BJ (cell line): ENCODE measurements around the gene SLC24A5. TPM values are rescaled to one million over a fixed set of nuclear protein-coding genes. Genes with fewer than 3 reads are reported as not detected.
A peak's percentile ranks its signal among the peaks of the same experiment; 100 is the strongest.

Experiments used
- CTCF ChIA-PET: fragments of 350-600 bp; formaldehyde crosslinking; extraction: SDS; loops from one replicate; lab custom pipeline; 2021; ENCODE audit warnings: antibody characterized with exemption, inconsistent platforms; lab: Yijun Ruan, JAX
- POLR2A ChIA-PET: fragments of 300-600 bp; sonication (Branson Sonifier 250); formaldehyde crosslinking; extraction: SDS; loops from one replicate; lab custom pipeline; 2021; ENCODE audit warnings: antibody characterized with exemption; lab: Charles Lee
- DNase-seq: peaks from one replicate; pipeline ENCODE4 v3.0.0-alpha.2; 2011; ENCODE audit warnings: low read depth
- H3K27me3 ChIP-seq: 2 replicates; pipeline ENCODE4 v1.6.0; 2011; ENCODE audit warnings: low read length; ENCODE audit not compliant: control insufficient read depth, insufficient read depth
- H3K36me3 ChIP-seq: 2 replicates; pipeline ENCODE4 v1.5.1; 2011; ENCODE audit warnings: low read length; ENCODE audit not compliant: control insufficient read depth, insufficient read depth
- H3K4me3 ChIP-seq: 2 replicates; pipeline ENCODE4 v1.5.1; 2011; ENCODE audit warnings: low read depth, mild to moderate bottlenecking, control low read depth, low read length
- polyA plus RNA-seq: library from polyadenylated mRNA; depleted of rRNA; stranded (reverse); fragments of >200 nt; gene quantifications from 2 replicates; pipeline ENCODE4 v1.2.3, GENCODE V29; 2011
- TF ChIP-seq, protein P1 (sequence below): IDR thresholded peaks from 2 replicates; pipeline ENCODE4 v1.5.1; 2011; ENCODE audit warnings: low read depth, mild to moderate bottlenecking, control low read depth, inconsistent platforms, low read length, moderate library complexity; ENCODE audit not compliant: insufficient read depth

The SLC24A5 gene
- polyA plus RNA-seq, 1 experiment, result not detected

DNA sequence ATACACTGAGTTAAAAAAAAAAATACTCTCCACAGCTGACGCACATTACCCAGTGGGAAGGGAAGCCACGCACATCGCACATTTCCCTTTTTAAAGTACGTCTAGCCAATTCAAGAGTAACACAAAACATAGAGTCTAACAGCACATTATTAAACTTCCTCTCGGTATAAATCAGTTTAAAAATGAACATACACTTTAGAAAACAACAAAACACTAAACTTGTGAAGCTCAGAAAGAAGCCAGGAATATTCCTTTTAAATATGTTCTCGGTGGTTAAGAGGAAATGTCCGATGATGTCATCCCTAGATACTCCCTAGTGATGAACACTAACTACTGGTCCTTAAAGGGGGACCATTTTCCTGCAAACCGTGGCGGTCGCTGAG, 56.6 kb downstream of the SLC24A5 start:
- Histone ChIP-seq H3K36me3 (no peaks in the 10 kb centered on the region), H3K27me3 (no peaks in the 10 kb centered on the region), H3K4me3 (peak overlapping the region; percentile 73)
- no peak for DNase-seq
- TF ChIP-seq, protein P1, sequence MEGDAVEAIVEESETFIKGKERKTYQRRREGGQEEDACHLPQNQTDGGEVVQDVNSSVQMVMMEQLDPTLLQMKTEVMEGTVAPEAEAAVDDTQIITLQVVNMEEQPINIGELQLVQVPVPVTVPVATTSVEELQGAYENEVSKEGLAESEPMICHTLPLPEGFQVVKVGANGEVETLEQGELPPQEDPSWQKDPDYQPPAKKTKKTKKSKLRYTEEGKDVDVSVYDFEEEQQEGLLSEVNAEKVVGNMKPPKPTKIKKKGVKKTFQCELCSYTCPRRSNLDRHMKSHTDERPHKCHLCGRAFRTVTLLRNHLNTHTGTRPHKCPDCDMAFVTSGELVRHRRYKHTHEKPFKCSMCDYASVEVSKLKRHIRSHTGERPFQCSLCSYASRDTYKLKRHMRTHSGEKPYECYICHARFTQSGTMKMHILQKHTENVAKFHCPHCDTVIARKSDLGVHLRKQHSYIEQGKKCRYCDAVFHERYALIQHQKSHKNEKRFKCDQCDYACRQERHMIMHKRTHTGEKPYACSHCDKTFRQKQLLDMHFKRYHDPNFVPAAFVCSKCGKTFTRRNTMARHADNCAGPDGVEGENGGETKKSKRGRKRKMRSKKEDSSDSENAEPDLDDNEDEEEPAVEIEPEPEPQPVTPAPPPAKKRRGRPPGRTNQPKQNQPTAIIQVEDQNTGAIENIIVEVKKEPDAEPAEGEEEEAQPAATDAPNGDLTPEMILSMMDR, result no peak
- CTCF ChIA-PET, result no interaction called here
- POLR2A ChIA-PET, result no interaction called here

- no peak for DNase-seq
- Histone ChIP-seq H3K27me3 (no peaks in the 10 kb centered on the region), H3K4me3 (peak within 1 kb of the TSS; percentile 73), H3K36me3 (no peaks in the 10 kb centered on the region)
- POLR2A ChIA-PET, result no interaction called here
- TF ChIP-seq, protein P1, result no peak
- CTCF ChIA-PET, result no interaction called here
Observed at GRCh38 chr15:48177766-48178647, 57.2 kb downstream of the SLC24A5 start, which contains the start of gene MYEF2. Gene MYEF2, minus strand, starts transcription at chr15:48178295. Its CDS starts 58 bp downstream, at chr15:48178237.

- TF ChIP-seq, protein P1, result no peak
- H3K27me3 ChIP-seq, result no peaks in the 10 kb centered on the region
- H3K4me3 ChIP-seq, result peak overlapping the region; percentile 73
- ChIA-PET CTCF (no interaction called here), POLR2A (no interaction called here)
- no peaks in the 10 kb centered on the region for H3K36me3 ChIP-seq
- no peak for DNase-seq
Observed at GRCh38 chr15:48178648-48178931, 57.8 kb downstream of the SLC24A5 start.

- TF ChIP-seq, protein P1, result no peak
- no peak for DNase-seq
- ChIA-PET CTCF (no interaction called here), POLR2A (no interaction called here)
- Histone ChIP-seq H3K27me3 (no peaks in the 10 kb centered on the region), H3K4me3 (no peak overlapping the region), H3K36me3 (no peaks in the 10 kb centered on the region)
Observed at GRCh38 chr15:48182749-48183148, 62.0 kb downstream of the SLC24A5 start.

DNA sequence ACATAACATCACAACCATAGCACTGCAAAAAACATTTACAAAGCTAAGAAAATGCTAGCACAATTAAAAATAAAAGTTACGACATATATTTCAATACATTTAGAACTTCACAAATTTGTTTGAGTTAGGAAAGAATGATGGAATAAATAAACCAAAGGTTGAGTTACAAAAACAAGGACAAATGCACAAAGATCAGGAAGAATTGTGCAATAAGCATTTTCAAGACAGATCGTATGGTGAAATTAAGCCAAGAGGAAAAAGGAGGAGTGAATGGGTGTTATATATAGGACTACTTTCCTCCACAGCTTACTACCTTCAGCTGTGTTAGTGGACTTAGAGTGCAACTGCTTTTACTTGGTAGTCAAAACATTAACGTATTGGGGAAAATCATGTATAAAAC, 64.7 kb downstream of the SLC24A5 start:
- CTCF ChIA-PET, result no interaction called here
- Histone ChIP-seq H3K36me3 (no peaks in the 10 kb centered on the region), H3K4me3 (no peak overlapping the region), H3K27me3 (no peaks in the 10 kb centered on the region)
- DNase-seq, result no peak
- TF ChIP-seq, protein P1, result no peak
- POLR2A ChIA-PET, result no interaction called here
